Vagina (tissue), 2 donors: Measurements from ENCODE around the gene GLUL. TPM values are rescaled to one million over a fixed set of nuclear protein-coding genes. Genes with fewer than 3 reads are reported as not detected.

Source experiments
- DNase-seq, 2 donors: peaks; one replicate each; pipeline ENCODE4 v3.0.0-alpha.2; 2017; ENCODE audit errors: extremely low spot score in 2 of 2
- H3K27ac ChIP-seq: fragments of 200-600 bp; sonication (generic); one replicate; pipeline ENCODE4 v1.5.1; 2019
- H3K27me3 ChIP-seq: fragments of 200-600 bp; sonication (generic); one replicate; pipeline ENCODE4 v1.5.1; 2019
- H3K36me3 ChIP-seq, 2 donors: fragments of 200-600 bp; sonication (generic); one replicate each; pipeline ENCODE4 v1.5.1; 2017 to 2019
- H3K4me1 ChIP-seq: fragments of 200-600 bp; sonication (generic); one replicate; pipeline ENCODE4 v1.5.1; 2019
- H3K4me3 ChIP-seq, 2 donors: fragments of 200-600 bp; sonication (generic); 1 replicate in 1 of 2; 2 replicates in 1 of 2; pipeline ENCODE4 v1.5.1; 2016 to 2019
- H3K9me3 ChIP-seq: fragments of 200-600 bp; sonication (generic); one replicate; pipeline ENCODE4 v1.5.1; 2019
- CTCF ChIP-seq, 3 experiments: fragments of 450-650 bp in 2 of 3; fragments of 200-600 bp in 1 of 3; sonication (generic) in 1 of 3; IDR thresholded peaks; one replicate each; pipeline ENCODE4 v1.5.1; 2017 to 2019; ENCODE audit warnings: antibody characterized with exemption in 3 of 3, mild to moderate bottlenecking in 2 of 3, moderate library complexity in 2 of 3
- POLR2A ChIP-seq, 2 donors: fragments of 450-650 bp; IDR thresholded peaks; one replicate each; pipeline ENCODE4 v1.6.1; 2017; ENCODE audit warnings: antibody characterized with exemption in 2 of 2, mild to moderate bottlenecking in 2 of 2, moderate library complexity in 2 of 2
- POLR2AphosphoS5 ChIP-seq, 2 donors: sonication (generic); formaldehyde crosslinking; IDR thresholded peaks; one replicate each; pipeline ENCODE4 v1.9.0; 2017; ENCODE audit warnings: antibody characterized with exemption in 2 of 2, mild to moderate bottlenecking in 2 of 2, low read depth in 1 of 2; ENCODE audit not compliant: insufficient read depth in 1 of 2
- intact Hi-C: fragments of 100-400 bp; cut with DNase I; formaldehyde crosslinking; loops from one replicate; pipeline ENCODE4 v1.15.1; 2023
- total RNA-seq: library from RNA; depleted of rRNA; stranded (reverse); fragments of >200 nt; gene quantifications from one replicate; pipeline ENCODE4 v1.2.3, GENCODE V29; 2016

GLUL gene
- total RNA-seq, 1 donor from 2014 or later = 2,462 TPM

- Histone ChIP-seq H3K9me3 (no peaks in the 10 kb centered on the region), H3K36me3 (peaks cover 0 to 63% of the 10 kb centered on the region in 2 donors), H3K27me3 (no peaks in the 10 kb centered on the region), H3K4me1 (peaks cover 53% of the 10 kb centered on the region), H3K27ac (peak overlapping the region; percentile 97), H3K4me3 (peak overlapping the region; percentile 81 to 88)
- no peak for DNase-seq
- intact Hi-C loops = loop anchor here (2.0 to 10.0 kb wide), 2 partner anchors 95 to 193 kb away; no protein-coding TSS in a partner anchor
- TF ChIP-seq POLR2A (IDR thresholded peaks at IDR 0.05) (no peak), CTCF (IDR thresholded peaks at IDR 0.05) (no peak), POLR2AphosphoS5 (IDR thresholded peaks at IDR 0.05; ENCODE audit: insufficient read depth in 1 of 2, low read depth in 1 of 2) (no peak)
These were observed 2.0 kb downstream of the GLUL start for GRCh38 chr1:182389619-182390047.

GRCh38 chr1:182388392-182389134 is 3.0 kb downstream of the GLUL start:
- Histone ChIP-seq H3K36me3 (peaks cover 0 to 73% of the 10 kb centered on the region in 2 donors), H3K4me3 (peak overlapping the region; percentile 81 to 88), H3K9me3 (no peaks in the 10 kb centered on the region), H3K27me3 (no peaks in the 10 kb centered on the region), H3K27ac (peak overlapping the region; percentile 97), H3K4me1 (peaks cover 63% of the 10 kb centered on the region)
- DNase-seq = no peak
- intact Hi-C loops = no loop called here
- TF ChIP-seq POLR2A (IDR thresholded peaks at IDR 0.05) (no peak), POLR2AphosphoS5 (IDR thresholded peaks at IDR 0.05; ENCODE audit: insufficient read depth in 1 of 2, low read depth in 1 of 2) (no peak), CTCF (IDR thresholded peaks at IDR 0.05) (no peak)

- H3K4me3 ChIP-seq = peak overlapping the region; percentile 81 to 88
- DNase-seq = no peak
- no peaks in the 10 kb centered on the region for H3K27me3 ChIP-seq
- H3K36me3 ChIP-seq = peaks cover 0 to 83% of the 10 kb centered on the region in 2 donors
- intact Hi-C loops = no loop called here
- H3K4me1 ChIP-seq = peaks cover 65% of the 10 kb centered on the region
- TF ChIP-seq CTCF (IDR thresholded peaks at IDR 0.05) (no peak), POLR2AphosphoS5 (IDR thresholded peaks at IDR 0.05; ENCODE audit: insufficient read depth in 1 of 2, low read depth in 1 of 2) (no peak), POLR2A (IDR thresholded peaks at IDR 0.05) (no peak)
- no peaks in the 10 kb centered on the region for H3K9me3 ChIP-seq
- peak overlapping the region; percentile 97 for H3K27ac ChIP-seq
These were observed 4.0 kb downstream of the GLUL start for GRCh38 chr1:182387566-182387965.

GRCh38 chr1:182386980-182387379 is 4.6 kb downstream of the GLUL start:
- Histone ChIP-seq H3K27me3 (no peaks in the 10 kb centered on the region), H3K27ac (peak overlapping the region; percentile 97), H3K9me3 (no peaks in the 10 kb centered on the region), H3K36me3 (peaks cover 0 to 89% of the 10 kb centered on the region in 2 donors), H3K4me3 (peak overlapping the region; percentile 81 to 88), H3K4me1 (peaks cover 64% of the 10 kb centered on the region)
- no peak for DNase-seq
- no peak for TF ChIP-seq POLR2A (IDR thresholded peaks at IDR 0.05)
- TF ChIP-seq CTCF (IDR thresholded peaks at IDR 0.05) = no peak
- TF ChIP-seq POLR2AphosphoS5 (IDR thresholded peaks at IDR 0.05; ENCODE audit: insufficient read depth in 1 of 2, low read depth in 1 of 2) = no peak
- intact Hi-C loops = no loop called here
